H9 (cell line): Measurements from ENCODE around the gene SQSTM1. TPM values are rescaled to one million over a fixed set of nuclear protein-coding genes. Genes with fewer than 3 reads are reported as not detected.
A peak's percentile ranks its signal among the peaks of the same experiment; 100 is the strongest.

ENCODE experiments used
- DNase-seq: peaks from one replicate; pipeline ENCODE4 v3.0.0-alpha.2; 2017
- H2AFZ ChIP-seq: one replicate; pipeline ENCODE4 v1.6.1; 2013; ENCODE audit warnings: mild to moderate bottlenecking, low read length, control low read depth, moderate library complexity
- H2AK5ac ChIP-seq: 2 replicates; pipeline ENCODE4 v1.6.1; 2013; ENCODE audit warnings: low read length, control low read depth, mixed read lengths; ENCODE audit not compliant: insufficient read length
- H2BK120ac ChIP-seq: one replicate; pipeline ENCODE4 v1.6.1; 2013; ENCODE audit warnings: low read depth, mild to moderate bottlenecking, low read length, control low read depth, inconsistent platforms; ENCODE audit not compliant: poor library complexity, severe bottlenecking
- H2BK12ac ChIP-seq: 2 replicates; pipeline ENCODE4 v1.6.1; 2013; ENCODE audit warnings: low read length, control low read depth, mixed read lengths, low read depth; ENCODE audit not compliant: insufficient read length
- H2BK15ac ChIP-seq: 2 replicates; pipeline ENCODE4 v1.6.1; 2013; ENCODE audit warnings: low read depth, low read length, control low read depth
- H2BK20ac ChIP-seq: one replicate; pipeline ENCODE4 v1.6.1; 2013; ENCODE audit warnings: low read depth, mild to moderate bottlenecking, low read length, control low read depth, inconsistent platforms; ENCODE audit not compliant: poor library complexity, severe bottlenecking
- H2BK5ac ChIP-seq: 2 replicates; pipeline ENCODE4 v1.6.1; 2013; ENCODE audit warnings: low read length, control low read depth, mixed read lengths; ENCODE audit not compliant: insufficient read length
- H3K14ac ChIP-seq: 2 replicates; pipeline ENCODE4 v1.6.1; 2013; ENCODE audit warnings: low read length, control low read depth; ENCODE audit not compliant: insufficient read depth
- H3K18ac ChIP-seq: 2 replicates; pipeline ENCODE4 v1.6.1; 2013; ENCODE audit warnings: low read depth, mild to moderate bottlenecking, mixed read lengths, low read length, control low read depth; ENCODE audit not compliant: insufficient read length
- H3K23ac ChIP-seq: 2 replicates; pipeline ENCODE4 v1.6.1; 2013; ENCODE audit warnings: low read length, control low read depth, mixed read lengths, low read depth; ENCODE audit not compliant: insufficient read length
- H3K23me2 ChIP-seq: 2 replicates; pipeline ENCODE4 v1.6.1; 2013; ENCODE audit warnings: low read depth, mild to moderate bottlenecking, mixed read lengths, low read length, control low read depth; ENCODE audit not compliant: insufficient read length, poor library complexity, severe bottlenecking
- H3K27ac ChIP-seq: 2 replicates; pipeline ENCODE4 v1.5.1; 2013; ENCODE audit warnings: low read length, control low read depth, mixed read lengths, low read depth; ENCODE audit not compliant: insufficient read length
- H3K27me3 ChIP-seq: 2 replicates; pipeline ENCODE4 v1.6.1; 2013; ENCODE audit warnings: low read length, control low read depth, inconsistent platforms; ENCODE audit not compliant: insufficient read depth
- H3K4ac ChIP-seq: 2 replicates; pipeline ENCODE4 v1.6.1; 2013; ENCODE audit warnings: low read depth, mild to moderate bottlenecking, control low read depth, inconsistent platforms, low read length, moderate library complexity
- H3K4me1 ChIP-seq: 2 replicates; pipeline ENCODE4 v1.6.1; 2013; ENCODE audit warnings: low read length, control low read depth, inconsistent platforms; ENCODE audit not compliant: insufficient read depth
- H3K4me2 ChIP-seq: 2 replicates; pipeline ENCODE4 v1.6.1; 2013; ENCODE audit warnings: low read length, control low read depth, mixed read lengths; ENCODE audit not compliant: insufficient read length, insufficient read depth
- H3K56ac ChIP-seq: 2 replicates; pipeline ENCODE4 v1.6.1; 2013; ENCODE audit warnings: low read depth, mild to moderate bottlenecking, mixed read lengths, low read length, control low read depth; ENCODE audit not compliant: insufficient read length
- H3K79me1 ChIP-seq: 2 replicates; pipeline ENCODE4 v1.6.1; 2013; ENCODE audit warnings: low read depth, mild to moderate bottlenecking, moderate library complexity, low read length, control low read depth, inconsistent platforms; ENCODE audit not compliant: insufficient read depth, poor library complexity, severe bottlenecking
- H3K79me2 ChIP-seq: 2 replicates; pipeline ENCODE4 v1.6.1; 2013; ENCODE audit warnings: low read length, control low read depth, inconsistent platforms; ENCODE audit not compliant: insufficient read depth
- H3K9ac ChIP-seq: 2 replicates; pipeline ENCODE4 v1.6.1; 2013; ENCODE audit warnings: low read length, control low read depth, mixed read lengths; ENCODE audit not compliant: insufficient read length; ENCODE audit errors: extremely low read depth
- H3K9me3 ChIP-seq: one replicate; pipeline ENCODE4 v1.6.1; 2013; ENCODE audit warnings: low read depth, low read length, inconsistent platforms; ENCODE audit not compliant: control insufficient read depth
- H3T11ph ChIP-seq: one replicate; pipeline ENCODE4 v1.6.1; 2013; ENCODE audit warnings: mild to moderate bottlenecking, low read length, control low read depth, inconsistent platforms
- H4K20me1 ChIP-seq: one replicate; pipeline ENCODE4 v1.6.1; 2013; ENCODE audit not compliant: control insufficient read depth, insufficient read length, insufficient read depth
- H4K5ac ChIP-seq: 2 replicates; pipeline ENCODE4 v1.6.1; 2013; ENCODE audit warnings: low read depth, mild to moderate bottlenecking, mixed read lengths, low read length, control low read depth; ENCODE audit not compliant: insufficient read length
- H4K8ac ChIP-seq: replicated peaks from 2 replicates; pipeline ENCODE4 v1.6.1; 2013; ENCODE audit warnings: low read length, control low read depth, mixed read lengths, low read depth; ENCODE audit not compliant: insufficient read length
- H4K91ac ChIP-seq: 2 replicates; pipeline ENCODE4 v1.6.1; 2013; ENCODE audit warnings: low read depth, mild to moderate bottlenecking, moderate library complexity, mixed read lengths, low read length, control low read depth; ENCODE audit not compliant: insufficient read length
- H3K27ac Mint-ChIP-seq, 3 experiments: 2 replicates in 2 of 3; 3 replicates in 1 of 3; pipeline ENCODE4 v1.8.0; 2020 to 2021; ENCODE audit warnings: mixed read lengths in 3 of 3, mild to moderate bottlenecking in 1 of 3, moderate library complexity in 1 of 3
- H3K27me3 Mint-ChIP-seq: 2 replicates; pipeline ENCODE4 v1.8.0; 2021; ENCODE audit warnings: low read depth, mild to moderate bottlenecking, moderate library complexity, mixed read lengths
- H3K36me3 Mint-ChIP-seq, 3 experiments: 2 replicates in 2 of 3; 3 replicates in 1 of 3; pipeline ENCODE4 v1.8.0; 2020 to 2021; ENCODE audit warnings: low read depth in 3 of 3, mixed read lengths in 3 of 3; ENCODE audit not compliant: insufficient read depth in 1 of 3
- H3K4me1 Mint-ChIP-seq, 2 experiments: 2 replicates each; pipeline ENCODE4 v1.8.0; 2020; ENCODE audit warnings: mixed read lengths in 2 of 2
- H3K4me3 Mint-ChIP-seq, 2 experiments: 2 replicates in 1 of 2; 3 replicates in 1 of 2; pipeline ENCODE4 v1.8.0; 2020 to 2021; ENCODE audit warnings: mild to moderate bottlenecking in 2 of 2, mixed read lengths in 2 of 2, moderate library complexity in 1 of 2
- H3K9me3 Mint-ChIP-seq, 2 experiments: 2 replicates in 1 of 2; 3 replicates in 1 of 2; pipeline ENCODE4 v1.8.0; 2020; ENCODE audit warnings: mild to moderate bottlenecking in 2 of 2, mixed read lengths in 2 of 2, moderate library complexity in 1 of 2
- WGBS: extraction: QIAGEN DNeasy Blood & Tissue Kit; methylation state at CpG from one replicate; pipeline ENCODE4 v1.1.7; 2013; ENCODE audit warnings: missing lambda C conversion rate, low lambda C conversion rate, mixed read lengths; ENCODE audit not compliant: insufficient read length; ENCODE audit errors: extremely low coverage; 5-methylcytosine and 5-hydroxymethylcytosine counted together
- total RNA-seq: library from RNA; stranded (reverse); gene quantifications from 2 replicates; pipeline ENCODE4 v1.2.1, GENCODE V29; 2021
- TF ChIP-seq, protein P1 (sequence below): fragments of 200-600 bp; sonication (generic); conservative IDR thresholded peaks from 3 replicates; pipeline ENCODE4 v1.8.0; 2021; ENCODE audit warnings: antibody characterized with exemption, mild to moderate bottlenecking

Gene SQSTM1
- total RNA-seq, 1 experiment from 2014 or later: 144 TPM

DNA sequence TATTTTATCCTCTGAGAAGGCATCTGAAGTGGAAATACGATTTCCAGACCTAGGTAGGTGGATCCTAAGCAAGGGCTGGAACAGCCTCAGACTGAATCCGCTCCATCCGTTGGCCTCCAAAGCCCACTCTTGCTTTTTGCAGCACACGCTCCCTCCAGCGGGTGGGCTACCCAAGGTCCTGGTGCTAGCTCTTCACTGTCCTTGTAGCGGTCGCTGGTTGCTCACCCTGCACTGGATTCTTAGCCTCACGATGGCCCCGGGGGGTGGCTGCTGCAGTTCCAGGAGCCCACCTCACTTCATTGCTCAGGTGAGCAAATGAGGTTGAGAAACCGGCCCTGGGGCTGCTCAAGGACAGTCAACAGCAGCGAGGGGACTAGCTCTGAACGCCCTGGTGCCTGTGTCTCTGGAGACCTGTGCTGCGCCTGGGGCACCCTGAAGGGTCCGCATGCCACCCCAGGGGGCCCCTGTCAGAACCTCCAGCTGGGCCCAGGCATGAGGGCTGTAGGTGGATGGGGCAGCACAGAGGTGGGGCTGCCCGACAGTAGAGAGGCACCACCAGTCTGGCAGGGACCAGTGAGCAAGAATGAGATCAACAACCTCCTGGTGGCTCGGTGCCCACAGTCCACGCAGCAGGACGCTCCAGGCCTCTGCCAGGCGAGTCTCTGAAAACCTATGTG lies 18.4 kb upstream of the SQSTM1 start:
- Histone ChIP-seq H2AFZ (no peak overlapping the region), H2BK120ac (no peak overlapping the region), H3K23me2 (peaks cover 5% of the 10 kb centered on the region), H3T11ph (no peak overlapping the region), H3K4ac (no peak overlapping the region), H3K27me3 (no peaks in the 10 kb centered on the region), H3K14ac (no peak overlapping the region), H3K4me1 (no peaks in the 10 kb centered on the region), H2BK15ac (no peak overlapping the region), H3K23ac (no peak overlapping the region), H3K79me2 (no peaks in the 10 kb centered on the region; the same call in 1 of the 2 replicates), H2BK12ac (no peak overlapping the region), H3K9me3 (no peaks in the 10 kb centered on the region), H4K91ac (no peak overlapping the region), H2BK20ac (no peak overlapping the region), H2AK5ac (no peak overlapping the region), H4K8ac (no peak overlapping the region), H3K4me2 (no peak overlapping the region), H3K56ac (no peak overlapping the region), H3K27ac (no peak overlapping the region), H2BK5ac (no peak overlapping the region), H3K9ac (no peak overlapping the region), H4K5ac (no peak overlapping the region), H3K79me1 (peaks cover 5% of the 10 kb centered on the region), H3K18ac (no peak overlapping the region), H4K20me1 (no peaks in the 10 kb centered on the region)
- Mint-ChIP-seq H3K4me1 (peaks cover 28 to 39% of the 10 kb centered on the region in 2 experiments), H3K27ac (no peak overlapping the region), H3K4me3 (peak overlapping the region in 1 of 2 experiments; percentile 6; a peak in 1 of 5 replicates), H3K27me3 (no peaks in the 10 kb centered on the region), H3K9me3 (no peaks in the 10 kb centered on the region), H3K36me3 (peaks cover 17 to 38% (median 30%) of the 10 kb centered on the region in 3 experiments; a peak in 6 of 7 replicates)
- WGBS: no CpG with 5 or more reads among the region's 19 CpGs
- TF ChIP-seq, protein P1, sequence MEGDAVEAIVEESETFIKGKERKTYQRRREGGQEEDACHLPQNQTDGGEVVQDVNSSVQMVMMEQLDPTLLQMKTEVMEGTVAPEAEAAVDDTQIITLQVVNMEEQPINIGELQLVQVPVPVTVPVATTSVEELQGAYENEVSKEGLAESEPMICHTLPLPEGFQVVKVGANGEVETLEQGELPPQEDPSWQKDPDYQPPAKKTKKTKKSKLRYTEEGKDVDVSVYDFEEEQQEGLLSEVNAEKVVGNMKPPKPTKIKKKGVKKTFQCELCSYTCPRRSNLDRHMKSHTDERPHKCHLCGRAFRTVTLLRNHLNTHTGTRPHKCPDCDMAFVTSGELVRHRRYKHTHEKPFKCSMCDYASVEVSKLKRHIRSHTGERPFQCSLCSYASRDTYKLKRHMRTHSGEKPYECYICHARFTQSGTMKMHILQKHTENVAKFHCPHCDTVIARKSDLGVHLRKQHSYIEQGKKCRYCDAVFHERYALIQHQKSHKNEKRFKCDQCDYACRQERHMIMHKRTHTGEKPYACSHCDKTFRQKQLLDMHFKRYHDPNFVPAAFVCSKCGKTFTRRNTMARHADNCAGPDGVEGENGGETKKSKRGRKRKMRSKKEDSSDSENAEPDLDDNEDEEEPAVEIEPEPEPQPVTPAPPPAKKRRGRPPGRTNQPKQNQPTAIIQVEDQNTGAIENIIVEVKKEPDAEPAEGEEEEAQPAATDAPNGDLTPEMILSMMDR: no peak
- DNase-seq: no peak
